OCI-LY1 (cell line): ENCODE data around the gene DOCK2.

Experiments used
- CTCF ChIP-seq: fragments of 200-600 bp; sonication (generic), shearing (Covaris generic); IDR thresholded peaks from 2 replicates; pipeline ENCODE4 v1.5.1; 2017; ENCODE audit warnings: mild to moderate bottlenecking, antibody characterized with exemption, low read length, moderate library complexity, mixed read lengths
- EZH2 ChIP-seq: fragments of 200-600 bp; sonication (generic), shearing (Covaris generic); IDR thresholded peaks from 2 replicates; pipeline ENCODE4 v1.8.0; 2017; ENCODE audit warnings: borderline replicate concordance, mixed run types, mild to moderate bottlenecking, antibody characterized with exemption, low read length, moderate library complexity, mixed read lengths

DNA sequence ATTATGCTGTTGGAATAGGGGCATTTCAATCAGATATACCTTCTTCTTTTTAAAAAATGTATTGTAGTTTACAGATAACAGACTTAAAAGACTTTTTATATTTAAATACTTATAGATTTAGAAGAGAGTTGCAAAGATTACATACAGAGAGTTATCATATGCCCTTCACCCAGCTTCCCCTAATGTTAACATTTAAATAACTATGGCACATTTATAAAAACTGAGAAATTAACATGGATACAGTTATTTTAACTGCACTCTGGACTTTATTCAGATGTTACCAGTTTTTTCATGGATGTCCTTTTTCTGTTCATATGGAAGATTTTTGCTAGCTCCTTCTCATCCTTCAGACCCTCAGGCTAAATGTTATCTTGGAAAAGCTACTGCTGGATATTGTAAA lies 123.2 kb downstream of the DOCK2 start:
- TF ChIP-seq EZH2 = no peak
- no peak for TF ChIP-seq CTCF
